Natural killer cell treated with Interleukin-12 subunit alpha and Interleukin-12 subunit beta and Interleukin-15 and Interleukin-18, amount 100 ng/mL, for 72 hours (primary cell): ENCODE data around the gene MSI1. TPM values are rescaled to one million over a fixed set of nuclear protein-coding genes. Genes with fewer than 3 reads are reported as not detected.
A peak's percentile ranks its signal among the peaks of the same experiment; 100 is the strongest.

Source experiments
- ATAC-seq, 2 donors: fragments of 150-1000 bp; cut with Tn5 transposase in 1 of 2; sonication (Bioruptor Pico), chemical (Tn5 transposase) in 1 of 2; 2 replicates each; pipeline ENCODE4 v1.10.0; 2021
- DNase-seq: peaks from one replicate; pipeline ENCODE4 v3.0.0; 2022; ENCODE audit warnings: low spot score
- H3K27ac Mint-ChIP-seq, 2 donors: 1 replicate in 1 of 2; 2 replicates in 1 of 2; pipeline ENCODE4 v1.8.0; 2022; ENCODE audit warnings: mixed read lengths in 2 of 2, mild to moderate bottlenecking in 1 of 2, moderate library complexity in 1 of 2
- H3K27me3 Mint-ChIP-seq, 2 donors: 1 replicate in 1 of 2; 2 replicates in 1 of 2; pipeline ENCODE4 v1.8.0; 2022; ENCODE audit warnings: mixed read lengths in 2 of 2
- H3K36me3 Mint-ChIP-seq: one replicate; pipeline ENCODE4 v1.8.0; 2022; ENCODE audit warnings: mixed read lengths
- H3K4me1 Mint-ChIP-seq, 2 donors: 1 replicate in 1 of 2; 2 replicates in 1 of 2; pipeline ENCODE4 v1.8.0; 2022; ENCODE audit warnings: low read depth in 2 of 2, mixed read lengths in 2 of 2, mild to moderate bottlenecking in 1 of 2
- H3K4me3 Mint-ChIP-seq: one replicate; pipeline ENCODE4 v1.8.0; 2022; ENCODE audit warnings: mixed read lengths
- H3K9me3 Mint-ChIP-seq: 2 replicates; pipeline ENCODE4 v1.8.0; 2022; ENCODE audit warnings: mixed read lengths
- total RNA-seq, 2 donors: library from RNA; stranded (reverse); gene quantifications; one replicate each; pipeline ENCODE4 v1.2.3, GENCODE V29; 2022

The MSI1 gene
- not detected for total RNA-seq

DNA sequence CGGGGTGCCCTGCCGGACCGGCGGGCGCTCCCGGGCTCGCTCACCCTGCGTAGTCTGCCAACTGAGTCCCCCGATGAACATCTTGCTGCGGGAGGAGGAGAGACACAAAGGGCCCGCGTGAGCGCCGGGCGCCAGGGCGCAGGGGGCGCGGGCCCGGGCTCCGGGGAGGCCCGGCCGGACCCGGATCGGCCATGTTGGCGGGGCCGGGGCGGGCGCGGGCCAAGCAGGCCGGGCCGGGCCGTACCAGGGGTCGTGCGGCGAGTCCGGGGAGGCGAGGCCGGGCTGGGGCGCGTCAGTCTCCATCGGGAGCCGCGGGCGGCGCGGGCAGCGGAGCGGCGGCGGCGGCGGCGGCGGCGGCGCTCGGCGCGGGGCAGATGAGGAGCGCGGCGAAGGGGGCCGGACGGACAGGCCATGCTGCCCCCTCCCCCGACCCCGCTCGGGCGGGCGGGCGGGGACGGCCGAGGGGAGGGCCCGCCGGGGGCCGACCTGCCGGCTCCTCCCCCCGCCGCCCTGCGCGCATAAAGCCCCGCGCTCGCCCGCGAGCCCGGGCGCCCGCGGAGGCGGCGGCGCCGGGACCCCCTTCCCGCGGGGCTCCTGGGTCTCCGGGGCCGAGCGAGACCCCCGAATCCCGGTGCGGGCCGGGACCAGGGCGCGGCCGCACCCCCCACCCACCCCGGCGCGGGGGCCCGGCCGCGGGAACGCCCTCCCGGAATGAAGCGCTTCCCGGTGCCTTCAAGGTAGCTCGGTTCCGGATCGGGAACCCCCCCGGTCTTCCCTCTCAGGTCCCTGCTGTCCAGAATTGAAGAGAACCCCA, at the start of gene MSI1:
MSI1 (minus strand) TSS at position 376 of the 814 bp plus-strand sequence; CDS start at position 303, 73 bp downstream.
- Mint-ChIP-seq H3K27ac (no peak within 1 kb of the TSS), H3K9me3 (no peaks in the 10 kb centered on the region), H3K4me1 (peaks cover 6 to 13% of the 10 kb centered on the region in 2 donors), H3K4me3 (peak within 1 kb of the TSS; percentile 63), H3K27me3 (peaks cover 47 to 59% of the 10 kb centered on the region in 2 donors), H3K36me3 (no peaks in the 10 kb centered on the region)
- DNase-seq (peak; percentile 47), ATAC-seq (peak; percentile 26 to 31)

DNA sequence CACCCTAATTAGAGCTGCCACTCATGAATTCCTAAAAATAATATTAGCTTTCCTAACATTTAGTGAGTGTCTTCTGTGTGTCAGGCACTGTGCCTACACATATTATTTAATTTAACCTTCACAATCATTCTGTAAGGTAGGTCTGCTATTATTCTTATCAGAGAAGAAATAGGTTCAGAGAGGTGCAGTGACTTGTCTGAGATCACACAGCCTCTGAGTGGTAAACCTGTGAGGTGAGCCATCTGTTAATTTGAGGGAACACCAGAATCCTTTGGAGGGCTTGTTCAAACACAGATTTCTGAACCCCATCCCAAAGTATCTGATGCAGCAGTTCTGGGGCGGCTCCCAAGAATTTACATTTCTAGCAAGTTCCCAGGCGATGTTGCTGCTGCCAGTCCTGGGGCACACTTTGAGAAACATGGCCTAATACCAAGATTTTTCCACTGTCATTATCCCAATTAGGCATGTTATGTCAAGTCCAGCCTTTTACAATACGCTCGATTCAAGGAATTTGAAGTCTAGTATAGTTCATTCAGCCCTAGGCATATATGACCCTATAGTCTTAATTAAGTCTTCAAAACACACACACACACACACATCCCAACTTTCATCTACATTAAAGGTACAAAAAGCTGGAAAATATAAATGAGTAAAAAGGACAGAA, 49.1 kb upstream of the MSI1 start:
- Mint-ChIP-seq H3K4me3 (no peak overlapping the region), H3K27me3 (peaks cover 0 to 6% of the 10 kb centered on the region in 2 donors), H3K9me3 (no peaks in the 10 kb centered on the region), H3K4me1 (no peaks in the 10 kb centered on the region), H3K36me3 (no peaks in the 10 kb centered on the region), H3K27ac (no peak overlapping the region)
- DNase-seq (no peak), ATAC-seq (no peak)

DNA sequence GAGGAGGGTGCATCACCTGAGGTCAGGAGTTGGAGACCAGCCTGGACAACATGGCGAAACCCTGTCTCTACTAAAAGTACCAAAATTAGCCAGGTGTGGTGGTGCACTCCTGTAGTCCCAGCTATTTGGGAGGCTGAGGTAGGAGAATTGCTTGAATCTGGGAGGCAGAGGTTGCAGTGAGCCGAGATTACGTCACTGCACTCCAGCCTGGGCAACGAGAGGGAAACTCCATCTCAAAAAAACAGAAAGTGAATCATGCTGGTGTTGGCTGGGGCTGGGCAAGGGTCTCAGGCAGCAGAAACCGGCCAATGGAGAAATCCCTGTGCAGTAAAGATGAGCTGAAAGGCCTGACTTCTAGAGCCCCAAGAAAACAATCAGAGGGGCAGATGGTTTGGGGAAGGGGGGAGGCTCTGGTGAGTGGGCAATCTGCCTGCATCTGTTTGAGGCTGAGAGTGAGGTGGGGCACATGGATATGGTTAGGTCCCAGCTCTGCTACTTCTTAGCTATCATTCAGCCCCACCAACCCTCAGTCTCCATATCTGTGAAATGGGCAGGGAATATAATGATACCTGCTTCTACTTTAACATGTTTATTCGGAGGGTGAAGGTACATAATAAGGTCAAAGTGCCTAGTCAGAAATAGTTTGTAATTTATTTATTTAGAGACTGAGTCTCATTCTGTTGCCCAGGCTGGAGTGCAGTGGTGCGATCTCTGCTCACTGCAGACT, 47.7 kb upstream of the MSI1 start:
- Mint-ChIP-seq H3K4me3 (no peak overlapping the region), H3K4me1 (no peaks in the 10 kb centered on the region), H3K27me3 (peaks cover 6 to 7% of the 10 kb centered on the region in 2 donors), H3K27ac (no peak overlapping the region), H3K36me3 (no peaks in the 10 kb centered on the region), H3K9me3 (no peaks in the 10 kb centered on the region)
- ATAC-seq (no peak), DNase-seq (no peak)

DNA sequence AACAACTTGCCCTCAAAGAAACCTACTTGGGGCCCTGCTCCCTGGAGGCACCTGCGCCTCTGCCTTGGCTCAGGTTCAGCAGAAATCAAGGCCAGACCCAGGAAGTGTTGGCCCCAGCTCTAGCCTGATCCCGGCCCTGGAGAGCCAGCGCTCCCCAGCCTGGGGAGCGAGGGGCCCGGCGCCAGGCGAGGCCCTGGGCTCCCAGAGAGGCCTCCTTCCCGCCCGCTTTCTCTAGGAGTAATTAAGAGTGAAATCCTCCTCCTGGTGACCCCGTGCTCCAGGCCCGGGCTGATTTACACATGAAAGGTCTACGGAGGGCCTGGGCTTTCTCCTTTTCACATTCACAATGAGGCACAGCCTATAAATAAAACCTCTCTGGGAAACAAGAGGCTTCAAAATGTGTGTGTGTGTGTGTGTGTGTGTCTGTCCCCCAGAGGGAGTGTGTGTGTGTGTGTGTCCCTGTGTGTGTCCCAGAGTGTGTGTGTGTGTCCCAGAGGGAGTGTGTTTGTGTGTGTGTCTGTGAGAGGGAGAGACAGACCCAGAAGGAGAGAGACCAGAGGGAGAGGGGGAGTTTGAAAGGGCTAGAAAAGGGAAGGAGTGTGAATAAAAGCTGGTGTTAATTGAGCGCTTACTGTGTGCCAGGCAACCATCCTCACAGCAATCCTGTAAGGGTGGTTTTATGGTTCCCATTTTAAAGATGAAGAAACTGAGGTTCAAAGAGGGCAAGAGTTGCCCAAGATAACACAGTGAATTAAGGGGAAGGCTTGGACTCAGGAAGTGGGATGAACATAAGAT, 45.1 kb upstream of the MSI1 start:
- no peak for DNase-seq
- Mint-ChIP-seq H3K36me3 (no peaks in the 10 kb centered on the region), H3K9me3 (no peaks in the 10 kb centered on the region), H3K4me3 (no peak overlapping the region), H3K4me1 (no peaks in the 10 kb centered on the region), H3K27ac (no peak overlapping the region), H3K27me3 (peaks cover 5 to 7% of the 10 kb centered on the region in 2 donors)
- ATAC-seq: no peak

DNA sequence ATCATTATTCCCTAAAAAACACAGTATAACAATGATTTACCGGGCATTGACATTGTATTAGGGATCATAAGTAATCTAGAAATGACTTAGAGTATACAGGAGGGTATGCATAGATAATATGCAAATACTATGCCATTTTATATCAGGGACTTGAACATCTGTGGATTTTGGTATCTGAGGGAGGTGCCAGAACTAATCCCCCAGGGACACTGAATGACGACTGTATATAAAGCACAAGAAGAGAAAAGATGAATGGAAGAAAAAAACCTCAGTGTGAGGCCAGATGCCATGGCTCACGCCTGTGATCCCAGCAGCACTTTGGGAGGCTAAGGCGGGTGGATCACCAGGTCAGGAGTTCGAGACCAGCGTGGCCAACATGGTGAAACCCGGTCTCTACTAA, 43.5 kb upstream of the MSI1 start:
- H3K27ac Mint-ChIP-seq: no peak overlapping the region
- DNase-seq: no peak
- no peak for ATAC-seq
- no peaks in the 10 kb centered on the region for H3K9me3 Mint-ChIP-seq
- H3K4me1 Mint-ChIP-seq: no peaks in the 10 kb centered on the region
- peaks cover 4 to 7% of the 10 kb centered on the region in 2 donors for H3K27me3 Mint-ChIP-seq
- H3K4me3 Mint-ChIP-seq: no peak overlapping the region
- H3K36me3 Mint-ChIP-seq: no peaks in the 10 kb centered on the region

DNA sequence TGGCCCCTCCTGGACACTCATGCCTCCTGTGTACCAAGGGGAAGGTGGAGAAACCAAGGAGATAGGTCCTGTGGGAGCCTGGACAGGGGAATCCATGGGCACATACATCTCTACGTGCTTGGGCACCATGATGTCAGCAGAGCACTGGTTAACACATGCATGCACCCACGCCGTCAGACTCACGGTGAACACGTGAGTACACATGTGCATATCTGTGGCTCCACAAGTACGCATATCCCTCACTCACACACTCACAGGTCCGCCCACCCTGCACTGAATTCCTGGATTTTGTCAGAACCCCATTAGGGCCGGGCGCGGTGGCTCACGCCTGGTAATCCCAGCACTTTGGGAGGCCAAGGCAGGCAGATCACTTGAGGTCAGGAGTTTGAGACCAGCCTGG, 39.8 kb upstream of the MSI1 start:
- no peaks in the 10 kb centered on the region for H3K36me3 Mint-ChIP-seq
- H3K4me1 Mint-ChIP-seq: no peaks in the 10 kb centered on the region
- H3K4me3 Mint-ChIP-seq: no peak overlapping the region
- ATAC-seq (no peak), DNase-seq (no peak)
- no peaks in the 10 kb centered on the region for H3K9me3 Mint-ChIP-seq
- peaks cover 2 to 7% of the 10 kb centered on the region in 2 donors for H3K27me3 Mint-ChIP-seq
- H3K27ac Mint-ChIP-seq: no peak overlapping the region

DNA sequence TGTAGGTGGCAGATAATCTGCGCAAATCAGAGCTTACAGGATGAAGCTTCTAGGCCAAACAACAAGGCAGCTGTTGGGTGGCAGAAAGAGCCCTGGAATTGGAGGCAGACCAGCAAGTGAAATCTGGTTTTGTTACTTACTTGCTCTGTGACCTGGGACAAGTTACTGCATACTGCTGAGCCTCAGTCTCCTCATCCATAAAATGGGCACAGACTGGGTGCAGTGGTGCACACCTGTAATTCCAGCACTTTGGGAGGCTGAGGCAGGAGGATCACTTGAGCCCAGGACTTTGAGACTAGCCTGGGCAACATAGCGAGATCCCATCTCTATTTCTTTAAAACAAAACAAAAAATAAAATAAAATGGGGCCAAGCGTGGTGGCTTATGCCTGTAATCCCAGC, 37.6 kb upstream of the MSI1 start:
- Mint-ChIP-seq H3K27me3 (no peaks in the 10 kb centered on the region), H3K9me3 (no peaks in the 10 kb centered on the region), H3K4me3 (no peak overlapping the region), H3K36me3 (no peaks in the 10 kb centered on the region), H3K27ac (no peak overlapping the region), H3K4me1 (no peaks in the 10 kb centered on the region)
- DNase-seq: no peak
- no peak for ATAC-seq

DNA sequence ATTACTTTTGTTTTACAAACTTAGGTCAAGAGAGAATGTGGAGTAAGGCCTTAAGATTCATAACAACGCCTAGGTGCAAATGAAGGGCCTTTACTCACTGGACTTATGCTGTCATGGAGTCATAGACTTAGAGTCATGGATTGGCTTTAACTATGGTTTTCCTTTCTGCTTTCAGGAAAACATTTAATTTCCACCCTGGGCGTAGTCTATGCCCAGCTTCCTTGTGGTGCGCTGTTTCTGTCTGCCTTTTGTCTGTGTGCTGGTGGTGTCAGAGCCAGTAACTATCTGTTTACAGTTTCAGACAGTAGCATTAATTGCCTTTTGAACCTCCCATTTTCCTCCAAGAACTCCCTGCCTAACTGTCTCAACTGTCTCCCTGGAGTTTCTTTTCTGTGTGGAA, 37.1 kb upstream of the MSI1 start:
- H3K27ac Mint-ChIP-seq: no peak overlapping the region
- no peaks in the 10 kb centered on the region for H3K27me3 Mint-ChIP-seq
- no peak overlapping the region for H3K4me3 Mint-ChIP-seq
- ATAC-seq: no peak
- no peak for DNase-seq
- no peaks in the 10 kb centered on the region for H3K4me1 Mint-ChIP-seq
- H3K36me3 Mint-ChIP-seq: no peaks in the 10 kb centered on the region
- no peaks in the 10 kb centered on the region for H3K9me3 Mint-ChIP-seq

DNA sequence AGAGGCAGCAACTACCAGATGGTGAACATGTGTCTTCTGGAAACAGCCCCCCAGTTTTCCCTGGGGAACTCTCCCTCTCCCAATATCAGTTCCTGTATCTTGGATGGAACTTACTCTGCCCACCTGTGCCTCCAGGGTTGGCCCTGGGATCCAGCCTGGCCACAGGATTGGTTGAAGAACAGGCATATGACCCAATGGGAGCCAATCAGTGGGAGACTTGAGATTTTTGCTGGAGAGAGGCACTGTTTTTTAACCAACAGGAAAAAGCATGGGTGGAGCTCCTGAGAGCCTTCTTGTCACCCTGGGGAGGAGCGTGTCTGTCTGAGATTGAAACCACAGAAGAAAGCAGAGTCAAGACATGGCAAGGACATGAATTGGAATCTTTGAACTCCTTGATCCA, 35.3 kb upstream of the MSI1 start:
- H3K27ac Mint-ChIP-seq: no peak overlapping the region
- H3K4me3 Mint-ChIP-seq: no peak overlapping the region
- H3K27me3 Mint-ChIP-seq: peaks cover 0 to 5% of the 10 kb centered on the region in 2 donors
- ATAC-seq (no peak), DNase-seq (no peak)
- H3K36me3 Mint-ChIP-seq: no peaks in the 10 kb centered on the region
- H3K4me1 Mint-ChIP-seq: no peaks in the 10 kb centered on the region
- H3K9me3 Mint-ChIP-seq: no peaks in the 10 kb centered on the region

DNA sequence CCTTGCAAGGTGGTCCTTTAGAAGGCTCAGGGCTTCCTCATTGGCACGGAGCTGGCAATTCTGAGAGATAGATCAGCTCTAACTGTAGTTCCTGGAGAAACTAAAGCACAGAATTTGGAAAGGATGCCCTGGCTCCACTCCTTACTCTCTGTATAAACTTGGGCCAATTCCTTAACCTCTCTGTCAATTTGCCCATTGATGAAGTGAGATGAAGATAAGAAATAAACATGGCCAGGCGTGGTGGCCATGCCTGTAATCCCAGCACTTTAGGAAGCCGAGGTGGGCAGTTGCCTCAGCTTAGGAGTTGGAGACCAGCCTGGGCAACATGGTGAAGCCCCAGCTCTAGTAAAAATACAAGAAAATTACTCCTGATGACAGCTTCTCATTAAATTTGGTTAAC, 34.9 kb upstream of the MSI1 start:
- Mint-ChIP-seq H3K9me3 (no peaks in the 10 kb centered on the region), H3K27ac (no peak overlapping the region), H3K4me1 (no peaks in the 10 kb centered on the region), H3K27me3 (peaks cover 0 to 5% of the 10 kb centered on the region in 2 donors), H3K36me3 (no peaks in the 10 kb centered on the region), H3K4me3 (no peak overlapping the region)
- DNase-seq: no peak
- no peak for ATAC-seq

DNA sequence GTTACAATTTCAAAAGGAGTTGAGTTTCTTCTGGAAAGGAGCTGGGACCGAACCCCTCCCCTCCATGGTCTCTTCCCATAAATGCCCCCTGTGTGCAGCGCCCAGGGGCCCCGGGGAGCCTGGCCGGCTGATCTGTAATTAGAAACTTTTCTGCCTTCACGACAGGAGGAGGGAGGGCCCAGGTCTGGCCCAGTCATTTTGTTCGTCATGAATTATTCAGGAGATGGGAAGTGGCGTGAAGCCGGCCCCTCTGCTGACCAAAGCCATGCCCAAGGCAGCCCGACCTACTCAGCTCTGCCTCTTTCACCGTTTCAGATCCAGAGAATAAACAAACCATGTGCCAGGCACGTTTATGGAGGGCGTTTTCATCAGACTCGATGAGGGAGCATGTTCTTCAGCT, 33.3 kb upstream of the MSI1 start:
- Mint-ChIP-seq H3K27me3 (peaks cover 0 to 11% of the 10 kb centered on the region in 2 donors), H3K4me3 (no peak overlapping the region), H3K9me3 (no peaks in the 10 kb centered on the region), H3K27ac (no peak overlapping the region), H3K4me1 (no peaks in the 10 kb centered on the region), H3K36me3 (no peaks in the 10 kb centered on the region)
- DNase-seq (no peak), ATAC-seq (no peak)

DNA sequence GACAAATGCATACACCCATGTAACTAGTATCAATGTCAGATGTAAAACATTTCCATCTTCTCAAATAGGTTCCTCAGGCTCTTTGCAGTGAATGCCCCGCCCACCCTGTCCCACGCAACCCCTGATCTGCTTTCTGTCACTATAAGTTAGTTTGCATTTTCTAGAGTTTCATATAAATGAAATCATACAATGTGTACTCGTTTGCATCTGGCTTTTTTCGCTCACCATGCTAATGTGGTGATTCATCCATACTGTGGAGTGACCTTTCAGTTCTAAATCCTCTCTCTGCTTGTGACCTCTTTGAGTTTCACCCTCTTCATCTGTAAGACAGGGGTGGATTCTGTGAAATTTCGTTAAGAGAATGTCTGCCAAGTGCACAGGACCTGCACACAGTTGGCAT, 30.6 kb upstream of the MSI1 start:
- H3K4me3 Mint-ChIP-seq: no peak overlapping the region
- H3K36me3 Mint-ChIP-seq: no peaks in the 10 kb centered on the region
- H3K27me3 Mint-ChIP-seq: peaks cover 17 to 23% of the 10 kb centered on the region in 2 donors
- ATAC-seq (no peak), DNase-seq (no peak)
- no peaks in the 10 kb centered on the region for H3K9me3 Mint-ChIP-seq
- no peak overlapping the region for H3K27ac Mint-ChIP-seq
- H3K4me1 Mint-ChIP-seq: no peaks in the 10 kb centered on the region

DNA sequence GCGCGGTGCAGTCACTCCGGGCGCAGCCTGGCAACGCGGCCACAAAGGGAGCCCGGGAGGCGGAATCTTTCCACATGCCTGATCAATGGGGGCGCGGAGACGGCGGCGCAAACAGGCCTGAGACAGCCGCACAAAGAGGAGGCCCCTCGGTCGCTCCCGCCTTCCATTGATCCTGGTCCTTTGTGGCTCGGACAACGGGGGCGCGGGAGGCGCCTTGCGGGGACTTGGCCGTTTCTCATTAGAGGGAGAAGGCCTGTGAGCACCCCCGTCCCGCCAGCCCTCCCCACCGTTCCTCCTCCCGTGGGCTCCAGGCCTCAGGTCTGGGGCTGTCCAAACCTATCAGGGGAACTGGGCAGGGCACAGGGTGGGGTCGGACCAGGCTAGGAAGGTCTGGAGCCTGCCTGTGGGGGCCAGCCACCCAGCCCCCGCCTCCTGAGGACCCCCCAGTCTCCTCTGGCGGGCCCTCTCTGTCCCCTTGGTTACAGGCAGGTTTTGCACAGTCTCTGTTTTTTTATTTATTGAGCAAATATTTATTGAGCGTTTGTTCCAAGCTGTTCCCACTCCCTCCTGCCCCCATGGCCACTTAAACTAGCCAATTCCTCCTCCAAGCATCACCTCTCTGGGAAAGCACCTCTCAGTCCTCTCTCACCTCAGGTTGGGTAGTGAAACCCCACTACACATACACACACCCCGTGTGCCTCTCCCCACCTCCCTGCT, 29.0 kb upstream of the MSI1 start:
- H3K36me3 Mint-ChIP-seq: no peaks in the 10 kb centered on the region
- no peak for ATAC-seq
- H3K4me3 Mint-ChIP-seq: no peak overlapping the region
- DNase-seq: no peak
- no peaks in the 10 kb centered on the region for H3K4me1 Mint-ChIP-seq
- H3K9me3 Mint-ChIP-seq: no peaks in the 10 kb centered on the region
- H3K27me3 Mint-ChIP-seq: peaks cover 17 to 23% of the 10 kb centered on the region in 2 donors
- H3K27ac Mint-ChIP-seq: no peak overlapping the region
